ENCODE results near the gene HOXD10.
A peak's percentile ranks its signal among the peaks of the same experiment; 100 is the strongest.

The HOXD10 gene

GRCh38 chr2:176088937-176089842, 27.4 kb upstream of the HOXD10 start:
- peaks cover 81 to 96% (median 88%) of the 10 kb centered on the region in 5 donors for H3K27me3 ChIP-seq (ENCODE audit: control insufficient read depth in 5 of 5, insufficient read depth in 4 of 5, low read length in 5 of 5)
- H3K4me1 ChIP-seq (ENCODE audit: control insufficient read depth in 5 of 5, insufficient read depth in 5 of 5, low read length in 5 of 5), result peaks cover 2 to 44% (median 34%) of the 10 kb centered on the region in 5 donors
- no peaks in the 10 kb centered on the region for H3K36me3 ChIP-seq (ENCODE audit: control insufficient read depth in 5 of 5, insufficient read depth in 5 of 5, low read length in 5 of 5)
- no peak overlapping the region for H3K4me3 ChIP-seq (ENCODE audit: low read depth in 1 of 5, low read length in 5 of 5)
- H3K9me3 ChIP-seq (ENCODE audit: control insufficient read depth in 5 of 5, low read length in 5 of 5), result peaks cover 0 to 2% (median 0%) of the 10 kb centered on the region in 5 donors
- no peak overlapping the region for H3K9ac ChIP-seq (ENCODE audit: low read length in 5 of 5)
- H3K27ac ChIP-seq (ENCODE audit: low read depth, low read length), result no peak overlapping the region

DNA sequence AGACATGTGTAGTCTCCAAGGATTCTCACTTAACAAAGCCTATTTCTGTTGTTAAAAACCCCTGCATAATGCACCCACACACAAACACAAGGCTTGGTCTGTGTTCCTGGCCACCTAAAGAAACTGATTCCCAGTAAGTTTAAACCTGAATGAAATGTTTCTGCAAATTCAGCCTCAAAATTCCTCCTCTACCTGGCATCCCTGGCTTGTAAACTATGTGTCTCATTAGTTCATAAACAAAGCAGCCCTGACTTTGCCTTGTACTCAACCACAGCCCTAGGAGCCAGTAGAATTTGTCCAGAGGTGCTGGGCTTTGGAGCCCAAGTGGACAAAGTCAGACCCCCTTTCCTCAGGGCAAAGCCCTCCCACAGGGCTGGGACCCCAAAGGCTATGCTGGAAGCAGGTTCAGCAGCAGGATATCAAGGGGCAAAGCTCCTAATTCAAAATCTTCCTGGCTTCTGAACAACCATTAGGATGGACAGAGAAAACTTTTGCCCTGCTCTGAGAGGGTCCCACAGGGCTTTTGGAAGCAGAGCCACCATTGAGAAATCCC, 26.7 kb upstream of the HOXD10 start:
- Histone ChIP-seq H3K36me3 (ENCODE audit: control insufficient read depth in 5 of 5, insufficient read depth in 5 of 5, low read length in 5 of 5) (no peaks in the 10 kb centered on the region), H3K9ac (ENCODE audit: low read length in 5 of 5) (no peak overlapping the region), H3K4me1 (ENCODE audit: control insufficient read depth in 5 of 5, insufficient read depth in 5 of 5, low read length in 5 of 5) (peaks cover 2 to 42% (median 32%) of the 10 kb centered on the region in 5 donors), H3K4me3 (ENCODE audit: low read depth in 1 of 5, low read length in 5 of 5) (no peak overlapping the region), H3K9me3 (ENCODE audit: control insufficient read depth in 5 of 5, low read length in 5 of 5) (peaks cover 0 to 2% (median 0%) of the 10 kb centered on the region in 5 donors), H3K27ac (ENCODE audit: low read depth, low read length) (no peak overlapping the region), H3K27me3 (ENCODE audit: control insufficient read depth in 5 of 5, insufficient read depth in 4 of 5, low read length in 5 of 5) (peaks cover 81 to 96% (median 87%) of the 10 kb centered on the region in 5 donors)

GRCh38 chr2:176090862-176091261, 25.7 kb upstream of the HOXD10 start:
- Histone ChIP-seq H3K27ac (ENCODE audit: low read depth, low read length) (no peak overlapping the region), H3K4me1 (ENCODE audit: control insufficient read depth in 5 of 5, insufficient read depth in 5 of 5, low read length in 5 of 5) (peaks cover 2 to 33% (median 27%) of the 10 kb centered on the region in 5 donors), H3K4me3 (ENCODE audit: low read depth in 1 of 5, low read length in 5 of 5) (no peak overlapping the region)

GRCh38 chr2:176091329-176092258, 25.0 kb upstream of the HOXD10 start:
- Histone ChIP-seq H3K27ac (ENCODE audit: low read depth, low read length) (no peak overlapping the region), H3K36me3 (ENCODE audit: control insufficient read depth in 5 of 5, insufficient read depth in 5 of 5, low read length in 5 of 5) (no peaks in the 10 kb centered on the region), H3K9me3 (ENCODE audit: control insufficient read depth in 5 of 5, low read length in 5 of 5) (peaks cover 0 to 2% (median 0%) of the 10 kb centered on the region in 5 donors), H3K27me3 (ENCODE audit: control insufficient read depth in 5 of 5, insufficient read depth in 4 of 5, low read length in 5 of 5) (peaks cover 77 to 95% (median 83%) of the 10 kb centered on the region in 5 donors), H3K9ac (ENCODE audit: low read length in 5 of 5) (no peak overlapping the region), H3K4me3 (ENCODE audit: low read depth in 1 of 5, low read length in 5 of 5) (no peak overlapping the region), H3K4me1 (ENCODE audit: control insufficient read depth in 5 of 5, insufficient read depth in 5 of 5, low read length in 5 of 5) (peaks cover 2 to 30% (median 25%) of the 10 kb centered on the region in 5 donors)

More at GRCh38 chr2:176090862-176091261, 25.7 kb upstream of the HOXD10 start:
- H3K36me3 ChIP-seq (ENCODE audit: control insufficient read depth in 5 of 5, insufficient read depth in 5 of 5, low read length in 5 of 5), result no peaks in the 10 kb centered on the region
- H3K9ac ChIP-seq (ENCODE audit: low read length in 5 of 5), result no peak overlapping the region
- H3K9me3 ChIP-seq (ENCODE audit: control insufficient read depth in 5 of 5, low read length in 5 of 5), result peaks cover 0 to 2% (median 0%) of the 10 kb centered on the region in 5 donors
- peaks cover 79 to 96% (median 86%) of the 10 kb centered on the region in 5 donors for H3K27me3 ChIP-seq (ENCODE audit: control insufficient read depth in 5 of 5, insufficient read depth in 4 of 5, low read length in 5 of 5)

- peak within 1 kb of the TSS in 4 of 5 donors; percentile 32 to 64 (median 44) for H3K4me3 ChIP-seq (ENCODE audit: low read depth in 1 of 5, low read length in 5 of 5)
- H3K27ac ChIP-seq (ENCODE audit: low read depth, low read length), result no peak within 1 kb of the TSS
Measured at GRCh38 chr2:176092270-176093144, 24.1 kb upstream of the HOXD10 start, which contains the start of gene HOXD13. HOXD13 (plus strand) TSS chr2:176092721; CDS start chr2:176092891, 170 bp downstream.

GRCh38 chr2:176093145-176093897, 23.3 kb upstream of the HOXD10 start:
- Histone ChIP-seq H3K4me1 (ENCODE audit: control insufficient read depth in 5 of 5, insufficient read depth in 5 of 5, low read length in 5 of 5) (peaks cover 2 to 40% (median 34%) of the 10 kb centered on the region in 5 donors), H3K36me3 (ENCODE audit: control insufficient read depth in 5 of 5, insufficient read depth in 5 of 5, low read length in 5 of 5) (no peaks in the 10 kb centered on the region), H3K9ac (ENCODE audit: low read length in 5 of 5) (no peak overlapping the region), H3K27ac (ENCODE audit: low read depth, low read length) (no peak overlapping the region), H3K27me3 (ENCODE audit: control insufficient read depth in 5 of 5, insufficient read depth in 4 of 5, low read length in 5 of 5) (peaks cover 80 to 95% (median 85%) of the 10 kb centered on the region in 5 donors), H3K4me3 (ENCODE audit: low read depth in 1 of 5, low read length in 5 of 5) (peak overlapping the region in 4 of 5 donors; percentile 32 to 64 (median 44)), H3K9me3 (ENCODE audit: control insufficient read depth in 5 of 5, low read length in 5 of 5) (peaks cover 0 to 2% (median 0%) of the 10 kb centered on the region in 5 donors)

More at GRCh38 chr2:176092270-176093144, 24.1 kb upstream of the HOXD10 start, which contains the start of gene HOXD13:
- Histone ChIP-seq H3K9ac (ENCODE audit: low read length in 5 of 5) (no peak within 1 kb of the TSS), H3K9me3 (ENCODE audit: control insufficient read depth in 5 of 5, low read length in 5 of 5) (peaks cover 0 to 2% (median 0%) of the 10 kb centered on the region in 5 donors), H3K4me1 (ENCODE audit: control insufficient read depth in 5 of 5, insufficient read depth in 5 of 5, low read length in 5 of 5) (peaks cover 2 to 39% (median 34%) of the 10 kb centered on the region in 5 donors), H3K36me3 (ENCODE audit: control insufficient read depth in 5 of 5, insufficient read depth in 5 of 5, low read length in 5 of 5) (no peaks in the 10 kb centered on the region), H3K27me3 (ENCODE audit: control insufficient read depth in 5 of 5, insufficient read depth in 4 of 5, low read length in 5 of 5) (peaks cover 81 to 95% (median 85%) of the 10 kb centered on the region in 5 donors)

- Histone ChIP-seq H3K36me3 (ENCODE audit: control insufficient read depth in 5 of 5, insufficient read depth in 5 of 5, low read length in 5 of 5) (no peaks in the 10 kb centered on the region), H3K27me3 (ENCODE audit: control insufficient read depth in 5 of 5, insufficient read depth in 4 of 5, low read length in 5 of 5) (peaks cover 82 to 95% (median 85%) of the 10 kb centered on the region in 5 donors), H3K4me1 (ENCODE audit: control insufficient read depth in 5 of 5, insufficient read depth in 5 of 5, low read length in 5 of 5) (peaks cover 2 to 38% (median 32%) of the 10 kb centered on the region in 5 donors), H3K27ac (ENCODE audit: low read depth, low read length) (no peak overlapping the region), H3K9ac (ENCODE audit: low read length in 5 of 5) (no peak overlapping the region), H3K9me3 (ENCODE audit: control insufficient read depth in 5 of 5, low read length in 5 of 5) (peaks cover 0 to 2% (median 0%) of the 10 kb centered on the region in 5 donors), H3K4me3 (ENCODE audit: low read depth in 1 of 5, low read length in 5 of 5) (no peak overlapping the region)
Measured at GRCh38 chr2:176093898-176094249, 22.7 kb upstream of the HOXD10 start.

DNA sequence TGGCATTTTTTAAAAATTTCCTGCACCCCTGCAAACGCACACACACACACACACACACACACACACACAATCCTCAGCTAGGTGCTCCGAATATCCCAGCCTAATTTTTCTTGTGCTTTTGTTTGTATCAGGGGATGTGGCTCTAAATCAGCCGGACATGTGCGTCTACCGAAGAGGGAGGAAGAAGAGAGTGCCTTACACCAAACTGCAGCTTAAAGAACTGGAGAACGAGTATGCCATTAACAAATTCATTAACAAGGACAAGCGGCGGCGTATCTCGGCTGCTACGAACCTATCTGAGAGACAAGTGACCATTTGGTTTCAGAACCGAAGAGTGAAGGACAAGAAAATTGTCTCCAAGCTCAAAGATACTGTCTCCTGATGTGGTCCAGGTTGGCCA, 22.2 kb upstream of the HOXD10 start:
- no peaks in the 10 kb centered on the region for H3K36me3 ChIP-seq (ENCODE audit: control insufficient read depth in 5 of 5, insufficient read depth in 5 of 5, low read length in 5 of 5)
- no peak overlapping the region for H3K4me3 ChIP-seq (ENCODE audit: low read depth in 1 of 5, low read length in 5 of 5)
- peaks cover 81 to 95% (median 85%) of the 10 kb centered on the region in 5 donors for H3K27me3 ChIP-seq (ENCODE audit: control insufficient read depth in 5 of 5, insufficient read depth in 4 of 5, low read length in 5 of 5)
- H3K9me3 ChIP-seq (ENCODE audit: control insufficient read depth in 5 of 5, low read length in 5 of 5), result peaks cover 0 to 2% (median 0%) of the 10 kb centered on the region in 5 donors
- no peak overlapping the region for H3K9ac ChIP-seq (ENCODE audit: low read length in 5 of 5)
- H3K4me1 ChIP-seq (ENCODE audit: control insufficient read depth in 5 of 5, insufficient read depth in 5 of 5, low read length in 5 of 5), result peaks cover 2 to 42% (median 33%) of the 10 kb centered on the region in 5 donors
- H3K27ac ChIP-seq (ENCODE audit: low read depth, low read length), result no peak overlapping the region
